GM13977 (cell line): ENCODE data around the gene TRIM66.

Experiments used
- DNase-seq: peaks from one replicate; pipeline ENCODE4 v3.0.0; 2012; ENCODE audit warnings: low spot score
- CTCF ChIP-seq: IDR thresholded peaks from 2 replicates; pipeline ENCODE4 v1.5.1; 2012; ENCODE audit warnings: mild to moderate bottlenecking, control low read depth; ENCODE audit not compliant: insufficient read depth; ENCODE audit errors: extremely low read depth, missing control alignments
- in situ Hi-C: fragments of 300-500 bp; cut with MboI; formaldehyde crosslinking; loops from one replicate; pipeline ENCODE4 v1.12.0; 2022; ENCODE audit warnings: low sequenced_read_pairs, low pct_unique_long_range_greater_than_20kb, mixed read lengths, inconsistent platforms; ENCODE audit not compliant: unreplicated experiment

The TRIM66 gene

DNA sequence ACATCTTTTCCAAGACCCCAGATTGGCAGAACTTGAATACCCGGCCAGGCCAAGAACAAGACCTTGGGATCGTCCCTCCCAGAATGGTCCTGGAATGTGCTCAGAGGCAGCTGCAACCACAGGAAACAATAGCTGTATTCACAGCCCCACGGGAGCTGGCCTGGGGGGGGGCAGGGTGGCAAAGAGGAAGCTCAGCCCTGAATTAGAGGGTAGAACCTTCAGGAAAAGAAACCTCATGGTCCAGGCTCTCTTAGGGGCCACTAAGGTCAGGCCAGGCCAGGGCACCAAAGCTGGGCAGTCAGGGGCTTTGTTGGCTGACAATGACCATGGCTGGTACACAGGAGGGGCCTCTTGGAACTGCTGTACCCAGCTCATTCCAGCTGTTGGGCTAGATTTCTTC, 17.4 kb upstream of the TRIM66 start:
- no peak for TF ChIP-seq CTCF
- DNase-seq: no peak
- in situ Hi-C loops: no loop called here

GRCh38 chr11:8698917-8699441, 16.5 kb upstream of the TRIM66 start:
- in situ Hi-C loops: no loop called here
- DNase-seq: no peak
- TF ChIP-seq CTCF: no peak

- in situ Hi-C loops: no loop called here
- no peak for TF ChIP-seq CTCF
- DNase-seq: no peak
These were observed 15.9 kb upstream of the TRIM66 start for GRCh38 chr11:8698379-8698851.

GRCh38 chr11:8697054-8697453, 14.6 kb upstream of the TRIM66 start:
- DNase-seq: no peak
- in situ Hi-C loops: no loop called here
- no peak for TF ChIP-seq CTCF

- DNase-seq: no peak
- in situ Hi-C loops: no loop called here
These were observed 11.7 kb upstream of the TRIM66 start for GRCh38 chr11:8694137-8694536.

GRCh38 chr11:8693555-8693954, 11.1 kb upstream of the TRIM66 start:
- in situ Hi-C loops: no loop called here
- no peak for TF ChIP-seq CTCF
- DNase-seq: no peak

More at GRCh38 chr11:8694137-8694536, 11.7 kb upstream of the TRIM66 start:
- no peak for TF ChIP-seq CTCF
